HG03103 (cell line): ENCODE measurements around the gene PPP2R2D.
"Not testable (repeated sequence)": the region's sequence is repeated elsewhere in the genome, so short reads cannot be mapped to it uniquely, and the experiment has no call there.

Source experiments
- ATAC-seq: cut with Tn5 transposase; IDR thresholded peaks from one replicate; pipeline ENCODE4 v1.9.1; 2021; ENCODE audit warnings: low read depth; ENCODE audit not compliant: unreplicated experiment

The PPP2R2D gene

DNA sequence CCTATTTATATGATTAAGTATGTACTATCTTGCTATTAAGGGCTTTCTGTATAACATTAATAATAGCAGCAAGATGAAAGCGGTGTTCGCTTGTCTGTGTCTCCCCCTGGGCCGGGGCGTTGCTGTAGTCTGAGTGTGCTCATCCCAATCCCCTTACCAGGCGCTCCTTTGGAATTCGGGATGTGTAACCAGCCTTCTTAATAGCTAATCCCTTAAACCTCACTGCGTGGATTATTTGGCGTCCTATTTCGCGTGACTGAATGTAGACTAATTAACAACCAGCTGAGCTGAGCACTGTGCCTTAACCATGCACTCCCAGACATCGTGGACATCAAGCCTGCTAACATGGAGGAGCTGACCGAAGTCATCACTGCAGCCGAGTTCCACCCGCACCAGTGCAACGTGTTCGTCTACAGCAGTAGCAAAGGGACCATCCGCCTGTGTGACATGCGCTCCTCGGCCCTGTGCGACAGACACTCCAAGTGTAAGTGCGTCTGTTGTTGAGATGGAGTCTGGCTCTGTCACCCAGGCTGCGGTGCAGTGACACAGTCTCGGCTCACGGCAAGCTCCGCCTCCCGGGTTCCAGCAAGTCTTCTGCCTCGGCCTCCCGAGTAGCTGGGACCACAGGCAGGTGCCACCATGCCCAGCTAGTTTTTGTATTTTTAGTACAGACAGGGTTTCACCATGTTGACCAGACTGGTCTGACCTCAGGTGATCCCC lies 44.3 kb downstream of the PPP2R2D start:
- ATAC-seq = no peak

DNA sequence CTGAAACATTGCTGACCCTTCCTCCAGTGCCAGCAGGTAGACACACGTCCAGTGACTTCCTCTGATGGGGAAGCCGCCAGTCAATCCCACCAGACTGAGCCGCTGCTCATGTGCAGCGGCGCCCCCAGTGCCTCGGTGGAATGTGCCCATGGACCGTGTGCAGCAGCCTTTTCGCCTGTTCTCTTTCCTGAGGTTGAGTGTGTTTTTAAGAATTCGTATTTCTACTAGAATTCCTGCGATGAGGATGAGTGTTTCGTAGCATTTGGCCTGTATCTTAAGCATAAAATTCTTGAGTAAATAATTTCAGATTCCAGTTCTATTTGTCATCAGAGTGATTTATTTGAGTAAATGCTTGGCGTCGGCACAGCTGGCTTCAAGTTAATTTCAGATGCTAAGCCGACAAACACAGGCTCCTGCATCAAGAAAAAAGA lies 45.5 kb downstream of the PPP2R2D start:
- ATAC-seq = no peak

DNA sequence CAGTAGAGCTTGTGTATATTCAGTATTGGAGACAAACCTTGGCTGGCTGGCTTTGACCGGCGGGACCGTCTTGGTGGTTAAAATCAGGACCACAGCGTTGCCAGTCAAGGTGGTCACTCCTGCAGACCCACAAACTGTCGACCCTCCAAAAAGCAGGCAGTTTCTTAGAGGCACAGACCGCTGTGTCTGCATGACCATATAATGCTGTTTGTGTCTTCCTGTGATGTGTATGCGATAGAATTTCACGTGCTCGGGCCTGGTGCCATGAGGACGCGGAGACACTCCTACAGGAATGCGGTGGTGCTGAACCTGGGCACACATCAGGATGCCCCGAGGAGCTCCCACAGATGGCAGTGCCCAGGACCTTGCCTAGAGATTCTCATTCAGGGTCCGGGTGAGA lies 46.1 kb downstream of the PPP2R2D start:
- ATAC-seq = no peak

DNA sequence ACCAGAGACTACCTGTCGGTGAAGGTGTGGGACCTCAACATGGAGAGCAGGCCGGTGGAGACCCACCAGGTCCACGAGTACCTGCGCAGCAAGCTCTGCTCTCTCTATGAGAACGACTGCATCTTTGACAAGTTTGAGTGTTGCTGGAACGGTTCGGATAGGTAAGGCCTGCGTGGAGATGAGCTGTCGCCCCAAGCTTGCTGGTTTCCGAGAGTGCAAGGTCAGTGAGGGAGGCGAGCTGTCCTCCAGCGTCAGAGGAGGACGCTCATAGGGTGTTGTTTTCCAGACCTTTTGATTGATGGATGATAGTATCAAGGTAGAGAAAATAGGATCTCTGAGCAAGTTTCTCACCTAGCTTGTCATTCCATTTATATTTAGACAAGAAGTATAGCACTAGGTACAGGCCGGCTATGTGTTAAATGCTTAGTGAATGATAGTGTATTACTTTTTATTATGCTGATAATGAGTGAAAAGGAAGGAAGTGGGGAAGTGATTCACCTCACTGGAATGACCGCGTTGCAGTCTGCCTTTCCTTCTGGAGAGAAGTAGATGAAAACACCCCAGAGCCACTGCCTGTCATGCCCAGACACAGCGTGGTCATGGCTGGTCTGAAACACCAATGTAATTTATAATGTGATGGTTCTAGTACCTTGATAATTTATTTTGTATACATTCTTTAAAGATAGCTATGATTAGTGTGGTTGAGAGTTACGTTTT lies 47.0 kb downstream of the PPP2R2D start:
- no peak for ATAC-seq

DNA sequence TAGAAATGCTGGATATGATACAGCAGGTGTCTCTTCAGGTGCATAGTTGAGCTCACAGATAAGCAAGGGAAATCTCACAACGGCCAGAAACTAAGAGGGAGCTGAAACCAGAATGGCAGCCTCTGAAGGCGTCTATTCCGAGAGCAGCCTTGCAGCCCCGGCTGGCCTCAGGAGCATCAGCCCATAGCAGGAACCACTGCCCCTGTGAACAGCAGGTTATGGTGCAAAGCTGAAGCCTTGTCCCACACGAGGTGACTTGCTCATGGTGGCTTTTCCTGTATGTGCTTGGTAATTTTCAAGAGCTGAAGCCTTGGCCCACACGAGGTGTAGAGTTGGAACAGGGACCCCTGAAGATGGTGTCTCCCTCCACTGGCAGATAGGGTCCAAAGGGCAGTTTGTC lies 47.7 kb downstream of the PPP2R2D start:
- ATAC-seq = no peak

DNA sequence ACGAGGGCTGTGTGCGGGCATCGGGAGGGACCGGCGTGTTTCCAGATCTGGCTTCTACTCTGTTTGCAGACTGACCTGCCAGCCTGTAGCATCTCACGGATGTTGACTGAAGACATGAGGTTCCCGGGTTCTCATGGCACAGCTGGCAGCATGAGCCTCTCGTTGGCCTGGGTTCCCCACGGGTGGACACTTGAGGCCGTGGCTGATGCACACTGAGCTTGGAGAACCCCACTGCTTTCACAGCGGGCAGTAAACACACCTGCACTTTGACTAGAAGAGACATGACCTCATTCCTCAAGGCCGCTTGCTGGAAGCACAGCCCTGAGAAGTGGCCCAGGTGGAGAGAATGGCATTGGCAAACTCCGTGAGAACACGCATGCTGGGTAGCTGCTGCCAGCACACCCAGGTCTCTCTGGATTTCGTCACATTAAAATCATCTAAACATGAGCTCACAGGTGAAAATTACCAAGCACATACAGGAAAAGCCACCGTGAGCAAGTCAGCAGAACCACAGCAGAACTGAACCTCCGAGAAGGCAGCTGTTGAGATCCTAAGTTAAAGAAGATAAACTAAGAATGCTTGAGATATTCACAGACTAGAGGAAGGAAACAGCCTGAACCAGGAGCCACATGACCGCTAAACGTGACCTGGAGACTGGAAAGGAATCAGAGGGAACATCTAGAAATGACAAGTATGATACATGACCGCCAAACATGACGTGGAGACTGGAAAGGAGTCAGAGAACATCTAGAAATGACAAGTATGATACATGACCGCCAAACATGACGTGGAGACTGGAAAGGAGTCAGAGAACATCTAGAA lies 48.4 kb downstream of the PPP2R2D start:
- no peak for ATAC-seq

DNA sequence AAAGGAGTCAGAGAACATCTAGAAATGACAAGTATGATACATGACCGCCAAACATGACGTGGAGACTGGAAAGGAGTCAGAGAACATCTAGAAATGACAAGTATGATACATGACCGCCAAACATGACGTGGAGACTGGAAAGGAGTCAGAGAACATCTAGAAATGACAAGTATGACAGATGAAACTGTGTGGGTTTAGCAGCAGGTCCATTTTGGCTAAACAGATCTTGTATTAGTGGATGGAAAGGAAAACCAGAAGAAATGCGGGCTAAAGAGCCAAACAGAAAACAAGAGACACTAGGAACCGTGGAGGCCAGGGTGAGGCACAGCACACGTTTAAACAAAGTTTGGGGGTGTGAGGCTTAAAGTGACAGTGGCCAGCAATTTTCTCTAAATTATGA lies 49.1 kb downstream of the PPP2R2D start:
- not testable (repeated sequence) for ATAC-seq

DNA sequence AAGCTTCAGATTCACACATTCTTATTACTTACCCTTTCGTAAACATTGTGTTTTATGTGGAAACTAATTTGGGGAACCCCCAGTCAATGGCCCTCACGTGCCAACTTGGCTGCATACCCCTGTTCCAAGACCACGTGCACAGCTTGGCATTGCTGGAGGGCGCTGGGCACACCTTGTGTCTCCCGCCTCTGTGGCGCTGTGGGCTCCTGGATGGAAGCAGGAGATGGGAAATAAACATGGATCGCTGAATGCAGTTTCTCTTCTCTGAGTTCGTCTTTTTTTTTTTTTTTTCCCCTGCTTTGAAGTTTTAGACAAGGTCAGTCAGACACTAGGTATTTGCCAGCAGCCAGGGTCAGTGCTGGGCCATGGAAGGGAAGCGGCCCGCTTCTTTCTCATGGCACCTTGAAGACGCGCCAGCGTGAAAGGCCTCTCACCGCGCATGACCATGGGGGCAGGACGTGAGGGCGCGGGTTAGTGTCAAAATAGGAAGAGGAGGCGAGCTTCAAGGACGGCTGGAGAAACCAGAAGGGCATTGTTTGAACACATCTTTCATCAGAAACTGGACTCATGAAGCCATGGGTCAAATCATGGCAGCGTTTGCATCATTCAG lies 53.7 kb downstream of the PPP2R2D start:
- ATAC-seq = no peak

DNA sequence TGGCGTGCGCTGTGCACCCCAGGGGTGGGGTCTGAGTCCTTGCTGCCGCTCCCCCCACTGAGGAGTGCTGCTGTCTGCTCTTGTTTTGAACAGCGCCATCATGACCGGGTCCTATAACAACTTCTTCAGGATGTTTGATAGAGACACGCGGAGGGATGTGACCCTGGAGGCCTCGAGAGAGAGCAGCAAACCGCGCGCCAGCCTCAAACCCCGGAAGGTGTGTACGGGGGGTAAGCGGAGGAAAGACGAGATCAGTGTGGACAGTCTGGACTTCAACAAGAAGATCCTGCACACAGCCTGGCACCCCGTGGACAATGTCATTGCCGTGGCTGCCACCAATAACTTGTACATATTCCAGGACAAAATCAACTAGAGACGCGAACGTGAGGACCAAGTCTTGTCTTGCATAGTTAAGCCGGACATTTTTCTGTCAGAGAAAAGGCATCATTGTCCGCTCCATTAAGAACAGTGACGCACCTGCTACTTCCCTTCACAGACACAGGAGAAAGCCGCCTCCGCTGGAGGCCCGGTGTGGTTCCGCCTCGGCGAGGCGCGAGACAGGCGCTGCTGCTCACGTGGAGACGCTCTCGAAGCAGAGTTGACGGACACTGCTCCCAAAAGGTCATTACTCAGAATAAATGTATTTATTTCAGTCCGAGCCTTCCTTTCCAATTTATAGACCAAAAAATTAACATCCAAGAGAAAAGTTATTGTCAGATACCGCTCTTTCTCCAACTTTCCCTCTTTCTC lies 55.0 kb downstream of the PPP2R2D start:
- no peak for ATAC-seq

DNA sequence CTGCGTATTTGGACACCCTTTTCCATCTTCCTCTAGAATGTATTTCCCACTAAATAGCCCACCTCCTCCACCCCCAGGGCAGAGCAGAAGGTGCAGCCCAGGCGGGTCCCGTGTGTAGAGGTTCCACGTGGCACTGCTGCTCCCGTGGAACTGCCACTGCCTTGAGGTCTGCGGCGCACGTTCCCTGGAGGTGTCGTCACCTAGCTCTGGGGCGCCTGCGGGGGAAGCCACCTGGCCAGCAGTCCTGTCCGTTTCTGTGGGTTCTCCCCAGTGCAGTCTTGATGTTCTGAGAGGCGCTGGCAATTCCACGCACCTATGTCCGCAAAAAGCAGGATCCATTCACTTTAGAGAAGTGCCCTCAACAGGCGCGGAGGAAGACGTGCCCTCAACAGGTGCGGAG lies 59.0 kb downstream of the PPP2R2D start:
- ATAC-seq = no peak

DNA sequence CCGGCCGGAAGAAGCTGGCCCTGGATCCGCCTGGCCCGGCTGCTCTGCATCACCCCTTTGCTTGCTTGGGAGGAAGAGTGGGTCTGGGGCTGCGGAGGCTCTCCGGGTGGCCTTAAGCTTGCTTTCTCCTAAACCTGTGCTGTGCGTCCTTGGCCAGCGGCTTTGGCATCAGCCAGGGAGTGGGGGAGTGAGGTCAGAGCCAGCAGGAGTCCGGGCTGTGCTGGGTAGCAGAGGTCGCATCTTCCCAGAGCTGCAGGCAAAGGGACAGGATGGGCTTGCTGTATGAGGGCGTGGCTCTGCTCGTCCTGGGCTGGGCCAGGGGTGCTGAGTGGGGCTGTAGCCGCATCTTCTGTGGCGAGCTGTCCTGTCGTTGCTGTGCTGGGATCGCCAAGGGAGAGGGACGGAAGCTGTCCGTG lies 59.8 kb downstream of the PPP2R2D start:
- no peak for ATAC-seq

DNA sequence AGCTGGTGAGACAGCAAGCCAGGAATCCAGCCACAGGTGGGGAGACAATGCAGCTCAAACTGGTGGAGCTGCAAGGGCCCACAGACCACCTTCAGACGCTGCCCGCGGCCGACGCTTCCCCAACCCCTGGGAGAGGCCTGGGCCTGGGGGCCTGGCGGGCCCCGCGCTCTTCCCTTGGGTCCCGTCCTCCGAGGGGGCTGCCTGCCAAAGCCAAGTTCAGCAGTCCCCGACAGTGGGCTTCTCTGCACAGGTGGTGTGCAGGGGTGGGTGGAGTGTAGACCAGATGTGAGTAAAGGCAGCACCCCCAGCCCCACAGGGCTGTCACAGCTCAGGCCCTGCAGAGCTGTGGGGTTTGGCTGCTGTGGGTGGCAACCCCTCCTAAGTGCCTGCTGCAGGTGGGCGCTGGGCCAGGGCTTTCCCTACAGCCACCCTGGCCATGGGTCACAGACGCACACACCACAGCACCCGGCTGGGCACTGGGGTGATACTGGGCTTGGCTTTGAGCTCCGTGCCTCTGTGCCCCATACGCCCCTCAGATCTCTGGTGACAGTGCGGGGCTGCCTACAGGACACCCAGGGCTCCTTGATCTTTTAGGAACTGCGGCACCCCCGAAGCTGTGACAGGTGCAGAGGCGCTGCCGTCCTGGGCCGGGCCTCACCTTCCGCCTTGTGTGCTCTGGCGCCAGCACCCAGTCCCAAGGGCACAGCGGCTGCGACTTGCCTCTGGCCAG lies 60.4 kb downstream of the PPP2R2D start:
- no peak for ATAC-seq

DNA sequence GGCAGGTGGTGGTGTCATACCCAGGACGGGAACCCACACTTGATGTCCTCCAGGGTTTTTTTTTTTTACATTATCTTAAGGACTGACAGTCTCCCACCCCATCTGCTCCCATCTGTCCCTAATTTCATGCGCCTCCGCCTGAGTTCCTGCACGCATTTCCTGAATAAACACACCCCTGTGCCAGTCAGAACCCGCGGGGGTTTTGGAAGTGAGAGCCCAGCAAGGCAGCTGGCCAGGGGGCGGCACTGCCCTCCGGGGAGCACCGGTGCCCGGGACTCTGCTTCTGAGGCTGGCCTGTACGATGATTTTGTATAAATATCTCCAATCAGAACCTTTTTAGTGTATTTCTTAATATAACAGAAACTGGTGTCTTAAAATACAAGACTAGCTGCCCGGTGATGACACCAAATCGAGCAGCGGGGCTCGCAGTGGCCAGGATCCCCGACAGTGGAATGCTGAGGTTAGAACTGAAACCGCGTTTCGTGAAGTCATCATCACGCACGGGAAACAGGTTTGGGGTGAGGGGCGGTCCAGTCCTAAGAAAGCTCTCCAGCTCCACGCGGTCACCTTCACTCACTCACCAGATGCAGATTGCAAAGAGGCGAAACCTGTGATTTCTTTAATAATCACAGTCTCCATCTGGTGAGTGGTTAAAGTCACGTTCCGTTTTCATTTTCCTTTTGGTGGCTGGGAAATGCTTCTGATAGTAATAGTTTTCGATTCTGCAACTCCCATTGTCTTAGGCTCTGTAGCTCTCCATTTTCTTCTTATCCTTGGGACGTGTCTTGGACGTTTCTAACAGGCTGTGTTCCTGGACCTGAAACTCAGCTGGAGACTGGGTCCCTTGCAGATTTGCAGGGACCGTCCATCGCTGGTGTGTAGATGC lies 61.2 kb downstream of the PPP2R2D start:
- ATAC-seq = no peak

DNA sequence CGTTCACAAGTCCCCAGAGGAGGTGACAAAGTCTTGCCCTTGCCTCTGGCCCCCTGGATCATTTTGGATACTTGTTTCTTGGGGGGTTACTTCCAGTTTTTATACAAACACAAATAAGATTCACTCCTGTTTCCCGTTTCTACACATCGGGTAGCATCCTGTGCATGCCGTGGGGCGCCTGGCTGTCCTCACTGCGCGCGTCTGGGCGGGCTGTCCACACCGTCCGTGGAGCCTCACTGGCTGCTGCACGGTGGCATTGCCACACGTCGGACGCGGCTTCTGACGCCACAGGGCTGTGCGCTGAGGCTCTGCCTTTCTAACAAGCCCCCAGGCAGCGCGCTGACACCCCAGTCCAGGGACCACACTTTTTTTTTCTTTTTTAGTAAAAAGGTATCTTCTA lies 62.5 kb downstream of the PPP2R2D start:
- ATAC-seq = no peak

DNA sequence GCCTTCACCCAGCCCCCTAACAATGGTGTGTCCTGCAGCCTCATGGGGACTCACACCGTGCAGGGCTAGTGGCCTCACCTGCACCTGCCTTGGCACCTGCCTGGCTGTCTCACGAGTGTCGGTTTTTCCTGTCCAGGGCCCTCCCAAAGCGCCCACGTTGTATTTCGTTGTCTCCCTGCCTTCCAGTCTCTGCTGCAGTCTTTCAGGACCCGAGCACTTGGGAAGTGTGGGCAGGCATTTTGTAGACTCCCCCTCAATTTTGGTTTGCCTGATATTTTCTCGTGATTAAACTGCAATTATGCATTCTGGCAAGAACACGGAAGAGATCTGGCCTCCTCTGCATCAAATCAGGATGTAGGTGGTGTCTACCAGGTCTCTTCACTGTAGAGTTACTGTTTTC lies 63.0 kb downstream of the PPP2R2D start:
- ATAC-seq = no peak

DNA sequence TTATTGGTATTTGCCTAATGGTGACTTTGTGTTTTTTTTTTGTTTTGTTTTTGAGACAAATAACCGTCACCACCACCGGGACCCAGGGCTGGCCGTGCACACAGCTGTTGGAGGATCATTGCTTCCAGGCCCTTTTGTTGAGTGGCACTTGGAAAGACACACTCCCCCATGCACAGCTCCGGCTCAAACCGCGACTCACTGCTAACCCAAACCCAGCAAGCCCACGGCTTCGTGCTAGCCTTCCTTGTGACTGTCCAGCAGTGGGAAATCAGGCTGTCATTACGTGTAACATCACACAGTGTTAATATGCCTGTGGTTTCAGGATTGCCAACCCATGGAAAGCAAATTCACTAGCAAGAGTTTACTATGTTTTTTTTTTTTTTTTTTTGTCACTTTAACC lies 63.5 kb downstream of the PPP2R2D start:
- ATAC-seq = no peak

DNA sequence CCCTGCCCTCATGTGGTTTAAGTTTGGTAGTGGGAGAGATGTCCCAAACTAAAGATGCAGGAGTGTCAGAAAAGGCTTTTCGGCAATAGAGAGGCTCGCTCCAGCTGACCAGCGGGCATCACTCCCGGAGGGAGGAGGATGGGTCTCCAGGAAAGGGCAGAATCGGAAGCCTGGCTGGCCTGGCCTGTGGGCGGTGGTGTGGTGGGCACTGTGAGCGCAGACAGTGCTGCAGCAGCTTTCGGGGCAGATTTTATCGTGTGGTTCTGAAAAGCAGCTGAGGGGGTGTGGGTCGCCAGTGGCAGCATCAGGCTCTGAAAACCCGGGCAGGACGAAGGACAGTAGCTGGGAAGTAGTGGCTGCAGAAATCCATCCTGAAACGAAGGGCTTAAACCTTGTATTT lies 68.1 kb downstream of the PPP2R2D start:
- no peak for ATAC-seq

DNA sequence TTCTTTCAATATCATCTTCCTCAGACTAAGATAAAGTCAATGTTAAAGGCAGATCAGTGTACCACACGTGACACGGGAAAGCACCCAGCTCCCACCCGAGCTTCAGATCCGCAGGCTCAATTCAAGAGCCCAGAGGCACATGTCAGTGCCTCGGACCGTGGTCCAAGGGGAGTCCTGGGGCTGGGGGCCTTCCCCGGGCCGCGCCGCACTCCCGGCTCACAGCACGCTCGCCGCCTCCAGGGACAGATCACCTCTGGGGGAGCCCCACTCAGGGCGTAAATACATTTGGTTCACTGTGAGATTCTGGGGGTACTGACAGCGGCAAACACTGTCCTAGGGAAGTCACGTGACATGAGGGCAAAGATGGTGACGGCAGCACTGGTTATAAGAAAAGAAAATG lies 70.1 kb downstream of the PPP2R2D start:
- ATAC-seq = no peak

DNA sequence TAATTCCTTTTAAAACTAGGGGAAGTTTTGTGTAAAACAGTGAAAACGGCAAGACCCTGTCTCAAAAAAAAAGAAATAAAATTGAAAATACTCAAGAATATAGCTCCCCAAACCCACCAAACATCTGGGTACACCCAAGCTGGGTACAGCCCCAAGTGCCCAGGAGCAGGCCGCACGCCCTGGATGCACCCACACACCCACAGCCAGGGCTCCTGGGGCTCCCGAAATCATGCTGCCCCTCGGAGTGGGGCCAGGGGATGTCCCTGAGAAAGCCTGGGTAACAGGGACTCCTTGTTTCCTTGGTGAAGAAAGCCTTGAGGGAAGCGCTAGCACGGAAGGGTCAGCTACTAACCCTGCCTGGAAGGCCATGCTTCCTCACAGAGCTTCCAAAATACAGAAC lies 70.8 kb downstream of the PPP2R2D start:
- ATAC-seq = no peak
